HEK293 (cell line): ENCODE measurements around the gene CDK12.
A peak's percentile ranks its signal among the peaks of the same experiment; 100 is the strongest.

ENCODE experiments used
- CTCF ChIA-PET: fragments of 350-600 bp; formaldehyde crosslinking; extraction: SDS; loops from one replicate; lab custom pipeline; 2021; ENCODE audit warnings: antibody characterized with exemption; lab: Yijun Ruan, JAX
- POLR2A ChIA-PET: fragments of 300-600 bp; formaldehyde crosslinking; extraction: SDS; loops from one replicate; lab custom pipeline; 2020; ENCODE audit warnings: antibody characterized with exemption, inconsistent platforms; lab: Yijun Ruan, JAX
- H3K27ac ChIP-seq: fragments of 200-500 bp; sonication (Bioruptor generic); 2 replicates; pipeline ENCODE4 v1.5.1; 2014; ENCODE audit warnings: low read depth, low read length, control low read depth, inconsistent platforms; ENCODE audit errors: extremely low read depth
- H3K36me3 ChIP-seq, 2 experiments: fragments of 200-500 bp in 1 of 2; sonication (Bioruptor generic) in 1 of 2; 1 replicate in 1 of 2; 2 replicates in 1 of 2; pipeline ENCODE4 v1.5.1; 2014 to 2017; ENCODE audit warnings: inconsistent platforms in 2 of 2, low read length in 2 of 2; ENCODE audit not compliant: control insufficient read depth in 2 of 2, insufficient read depth in 1 of 2
- H3K4me1 ChIP-seq: fragments of 200-500 bp; sonication (Bioruptor generic); 2 replicates; pipeline ENCODE4 v1.5.1; 2014; ENCODE audit warnings: mild to moderate bottlenecking, low read length, inconsistent platforms; ENCODE audit not compliant: control insufficient read depth, insufficient read depth
- H3K4me3 ChIP-seq: 2 replicates; pipeline ENCODE4 v1.5.1; 2011; ENCODE audit warnings: low read depth, mild to moderate bottlenecking, control low read depth, low read length, moderate library complexity
- H3K9me3 ChIP-seq: fragments of 200-500 bp; sonication (Bioruptor generic); 2 replicates; pipeline ENCODE4 v1.5.1; 2014; ENCODE audit warnings: low read depth, low read length, inconsistent platforms; ENCODE audit not compliant: control insufficient read depth, insufficient read depth
- BCL11A ChIP-seq: fragments of 450-650 bp; formaldehyde crosslinking; IDR thresholded peaks from 2 replicates; pipeline ENCODE4 v1.5.1; 2016; ENCODE audit warnings: low read depth, missing biosample characterization, missing genetic modification characterization
- FEZF1 ChIP-seq: fragments of 450-650 bp; formaldehyde crosslinking; IDR thresholded peaks from 2 replicates; pipeline ENCODE4 v1.5.1; 2016; ENCODE audit warnings: missing biosample characterization, missing genetic modification characterization
- GFI1B ChIP-seq: fragments of 450-650 bp; formaldehyde crosslinking; IDR thresholded peaks from 2 replicates; pipeline ENCODE4 v1.5.1; 2016; ENCODE audit warnings: missing biosample characterization, missing genetic modification characterization
- HOXA7 ChIP-seq: sonication (generic); formaldehyde crosslinking; IDR thresholded peaks from 2 replicates; pipeline ENCODE4 v1.8.1; 2022; ENCODE audit warnings: missing genetic modification reagents, borderline replicate concordance
- IKZF3 ChIP-seq: fragments of 450-650 bp; IDR thresholded peaks from 2 replicates; pipeline ENCODE4 v1.5.0; 2018; ENCODE audit warnings: missing biosample characterization, mild to moderate bottlenecking, missing genetic modification characterization, moderate library complexity
- MZF1 ChIP-seq: fragments of 450-650 bp; formaldehyde crosslinking; IDR thresholded peaks from 2 replicates; pipeline ENCODE4 v1.5.1; 2017; ENCODE audit warnings: missing biosample characterization, missing genetic modification characterization, borderline replicate concordance
- OSR2 ChIP-seq: fragments of 450-650 bp; formaldehyde crosslinking; IDR thresholded peaks from 2 replicates; pipeline ENCODE4 v1.5.1; 2016; ENCODE audit warnings: missing biosample characterization, missing genetic modification characterization
- ZBTB17 ChIP-seq: fragments of 450-650 bp; formaldehyde crosslinking; IDR thresholded peaks from 2 replicates; pipeline ENCODE4 v1.5.1; 2016; ENCODE audit warnings: missing biosample characterization, missing genetic modification characterization
- ZEB2 ChIP-seq: fragments of 450-650 bp; formaldehyde crosslinking; IDR thresholded peaks from 2 replicates; pipeline ENCODE4 v1.5.1; 2016; ENCODE audit warnings: missing biosample characterization, missing genetic modification characterization
- ZNF184 ChIP-seq: fragments of 450-650 bp; IDR thresholded peaks from 2 replicates; pipeline ENCODE4 v1.5.1; 2018; ENCODE audit warnings: missing biosample characterization, mild to moderate bottlenecking, missing genetic modification characterization
- ZNF2 ChIP-seq: fragments of 450-650 bp; formaldehyde crosslinking; IDR thresholded peaks from 2 replicates; pipeline ENCODE4 v1.5.1; 2016; ENCODE audit warnings: missing biosample characterization, missing genetic modification characterization
- ZNF274 ChIP-seq, 2 experiments: fragments of 200-500 bp in 1 of 2; fragments of 450-650 bp in 1 of 2; sonication (Bioruptor generic) in 1 of 2; formaldehyde crosslinking in 1 of 2; IDR thresholded peaks; 2 replicates each; pipeline versions ENCODE4 v1.5.1 to v1.6.1; 2014 to 2016; ENCODE audit warnings: borderline replicate concordance in 1 of 2, inconsistent platforms in 1 of 2, low read length in 1 of 2, missing biosample characterization in 1 of 2, missing genetic modification characterization in 1 of 2
- ZNF521 ChIP-seq: fragments of 450-650 bp; formaldehyde crosslinking; IDR thresholded peaks from 2 replicates; pipeline ENCODE4 v1.5.1; 2017; ENCODE audit warnings: missing biosample characterization, mild to moderate bottlenecking, missing genetic modification characterization
- ZNF701 ChIP-seq: fragments of 450-650 bp; formaldehyde crosslinking; IDR thresholded peaks from 2 replicates; pipeline ENCODE4 v1.5.1; 2016; ENCODE audit warnings: missing biosample characterization, missing genetic modification characterization
- ZNF843 ChIP-seq: fragments of 450-650 bp; formaldehyde crosslinking; IDR thresholded peaks from 2 replicates; pipeline ENCODE4 v1.5.1; 2016; ENCODE audit warnings: missing biosample characterization, missing genetic modification characterization
- TF ChIP-seq, protein P1 (sequence below): fragments of 450-650 bp; formaldehyde crosslinking; IDR thresholded peaks from 2 replicates; pipeline ENCODE4 v1.5.1; 2016; ENCODE audit warnings: missing biosample characterization, missing genetic modification characterization
- TF ChIP-seq, protein P2 (sequence below): fragments of 450-650 bp; formaldehyde crosslinking; IDR thresholded peaks from 2 replicates; pipeline ENCODE4 v1.5.1; 2016; ENCODE audit warnings: missing biosample characterization, missing genetic modification characterization
- TF ChIP-seq, protein P3 (sequence below): fragments of 450-650 bp; formaldehyde crosslinking; IDR thresholded peaks from 2 replicates; pipeline ENCODE4 v1.5.1; 2016; ENCODE audit warnings: missing biosample characterization, missing genetic modification characterization, borderline replicate concordance
- TF ChIP-seq, protein P4 (sequence below): fragments of 450-650 bp; IDR thresholded peaks from 2 replicates; pipeline ENCODE4 v1.5.1; 2018; ENCODE audit warnings: missing biosample characterization, missing genetic modification characterization
- TF ChIP-seq, protein P5 (sequence below): fragments of 450-650 bp; formaldehyde crosslinking; IDR thresholded peaks from 2 replicates; pipeline ENCODE4 v1.5.1; 2017; ENCODE audit warnings: missing biosample characterization, missing genetic modification characterization

Gene CDK12

DNA sequence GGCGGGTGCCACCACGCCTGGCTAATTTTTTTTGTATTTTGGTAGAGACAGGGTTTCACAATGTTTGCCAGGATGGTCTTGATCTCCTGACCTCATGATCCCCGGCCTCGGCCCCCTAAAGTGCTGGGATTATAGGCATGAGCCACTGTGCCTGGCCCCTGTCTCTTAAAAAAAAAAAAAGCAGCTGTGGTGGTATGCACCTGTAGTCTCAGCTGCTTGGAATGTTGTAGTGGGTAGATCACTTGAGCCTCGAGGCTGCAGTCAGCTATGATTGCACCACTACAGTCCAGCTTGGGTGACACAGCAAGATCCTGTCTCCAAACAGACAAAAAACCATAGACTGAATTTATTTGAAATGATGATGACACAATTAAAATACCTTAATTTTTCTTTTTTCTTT is 24.3 kb downstream of the CDK12 start:
- H3K4me1 ChIP-seq: 0 out of 2 replicates have a peak, but pooled peaks cover 3% of the 10 kb centered on the region
- CTCF ChIA-PET: interaction anchor here (0.7 to 1.6 kb wide), 6 partner anchors 13 to 215 kb away, joined by 3 to 4 read pairs (median 3); no protein-coding TSS in a partner anchor
- TF ChIP-seq, protein P1, sequence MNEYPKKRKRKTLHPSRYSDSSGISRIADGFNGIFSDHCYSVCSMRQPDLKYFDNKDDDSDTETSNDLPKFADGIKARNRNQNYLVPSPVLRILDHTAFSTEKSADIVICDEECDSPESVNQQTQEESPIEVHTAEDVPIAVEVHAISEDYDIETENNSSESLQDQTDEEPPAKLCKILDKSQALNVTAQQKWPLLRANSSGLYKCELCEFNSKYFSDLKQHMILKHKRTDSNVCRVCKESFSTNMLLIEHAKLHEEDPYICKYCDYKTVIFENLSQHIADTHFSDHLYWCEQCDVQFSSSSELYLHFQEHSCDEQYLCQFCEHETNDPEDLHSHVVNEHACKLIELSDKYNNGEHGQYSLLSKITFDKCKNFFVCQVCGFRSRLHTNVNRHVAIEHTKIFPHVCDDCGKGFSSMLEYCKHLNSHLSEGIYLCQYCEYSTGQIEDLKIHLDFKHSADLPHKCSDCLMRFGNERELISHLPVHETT (tag by site-specific recombination): no peak
- TF ChIP-seq, protein P2, sequence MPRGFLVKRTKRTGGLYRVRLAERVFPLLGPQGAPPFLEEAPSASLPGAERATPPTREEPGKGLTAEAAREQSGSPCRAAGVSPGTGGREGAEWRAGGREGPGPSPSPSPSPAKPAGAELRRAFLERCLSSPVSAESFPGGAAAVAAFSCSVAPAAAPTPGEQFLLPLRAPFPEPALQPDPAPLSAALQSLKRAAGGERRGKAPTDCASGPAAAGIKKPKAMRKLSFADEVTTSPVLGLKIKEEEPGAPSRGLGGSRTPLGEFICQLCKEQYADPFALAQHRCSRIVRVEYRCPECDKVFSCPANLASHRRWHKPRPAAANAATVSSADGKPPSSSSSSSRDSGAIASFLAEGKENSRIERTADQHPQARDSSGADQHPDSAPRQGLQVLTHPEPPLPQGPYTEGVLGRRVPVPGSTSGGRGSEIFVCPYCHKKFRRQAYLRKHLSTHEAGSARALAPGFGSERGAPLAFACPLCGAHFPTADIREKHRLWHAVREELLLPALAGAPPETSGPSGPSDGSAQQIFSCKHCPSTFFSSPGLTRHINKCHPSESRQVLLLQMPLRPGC: 0 out of 2 replicates have a peak, but pooled peaks have one; percentile 19
- POLR2A ChIA-PET: interaction anchor here (0.6 to 2.2 kb wide), 8 partner anchors 10 to 85 kb away, joined by 3 to 21 read pairs (median 5); partner anchors contain the start of genes CDK12 and MED1
- H3K36me3 ChIP-seq: peaks cover 38 to 70% of the 10 kb centered on the region in 2 experiments
- H3K9me3 ChIP-seq: no peaks in the 10 kb centered on the region
- 0 out of 2 replicates have a peak overlapping the region, but pooled peaks have one; percentile 49 for H3K27ac ChIP-seq
- no peak overlapping the region for H3K4me3 ChIP-seq

DNA sequence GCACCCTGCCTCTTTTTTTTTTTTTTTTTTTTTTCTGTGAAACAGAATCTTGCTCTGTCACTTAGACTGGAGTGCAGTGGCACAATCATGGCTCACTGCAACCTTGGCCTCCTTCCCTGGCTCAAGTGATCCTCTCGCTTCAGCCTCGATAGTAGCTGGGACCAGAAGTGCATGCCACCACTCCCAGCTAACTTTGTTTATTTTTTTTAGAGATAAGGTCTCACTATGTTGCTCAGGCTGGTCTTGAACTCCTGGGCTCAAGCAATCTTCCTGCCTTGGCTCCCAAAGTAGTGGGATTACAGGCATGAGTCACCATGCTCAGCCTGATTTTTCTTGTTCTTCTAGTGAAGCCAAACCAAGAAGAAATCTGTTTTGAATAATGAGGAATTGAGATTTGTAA is 25.0 kb downstream of the CDK12 start:
- H3K36me3 ChIP-seq: peaks cover 40 to 71% of the 10 kb centered on the region in 2 experiments
- no peak overlapping the region for H3K27ac ChIP-seq
- ChIA-PET CTCF (interaction anchor here (0.6 to 1.6 kb wide), 6 partner anchors 12 to 616 kb away, joined by 3 to 4 read pairs (median 3); partner anchors contain the start of gene LASP1), POLR2A (interaction anchor here (0.9 to 2.2 kb wide), 3 partner anchors 18 to 24 kb away, joined by 4 to 21 read pairs (median 5); partner anchors contain the start of gene CDK12)
- H3K4me1 ChIP-seq: 0 out of 2 replicates have a peak, but pooled peaks cover 3% of the 10 kb centered on the region
- no peak overlapping the region for H3K4me3 ChIP-seq
- H3K9me3 ChIP-seq: no peaks in the 10 kb centered on the region
- peak; percentile 86; the same call in 1 of the 2 replicates for TF ChIP-seq GFI1B (tag by site-specific recombination)
- TF ChIP-seq, protein P3, sequence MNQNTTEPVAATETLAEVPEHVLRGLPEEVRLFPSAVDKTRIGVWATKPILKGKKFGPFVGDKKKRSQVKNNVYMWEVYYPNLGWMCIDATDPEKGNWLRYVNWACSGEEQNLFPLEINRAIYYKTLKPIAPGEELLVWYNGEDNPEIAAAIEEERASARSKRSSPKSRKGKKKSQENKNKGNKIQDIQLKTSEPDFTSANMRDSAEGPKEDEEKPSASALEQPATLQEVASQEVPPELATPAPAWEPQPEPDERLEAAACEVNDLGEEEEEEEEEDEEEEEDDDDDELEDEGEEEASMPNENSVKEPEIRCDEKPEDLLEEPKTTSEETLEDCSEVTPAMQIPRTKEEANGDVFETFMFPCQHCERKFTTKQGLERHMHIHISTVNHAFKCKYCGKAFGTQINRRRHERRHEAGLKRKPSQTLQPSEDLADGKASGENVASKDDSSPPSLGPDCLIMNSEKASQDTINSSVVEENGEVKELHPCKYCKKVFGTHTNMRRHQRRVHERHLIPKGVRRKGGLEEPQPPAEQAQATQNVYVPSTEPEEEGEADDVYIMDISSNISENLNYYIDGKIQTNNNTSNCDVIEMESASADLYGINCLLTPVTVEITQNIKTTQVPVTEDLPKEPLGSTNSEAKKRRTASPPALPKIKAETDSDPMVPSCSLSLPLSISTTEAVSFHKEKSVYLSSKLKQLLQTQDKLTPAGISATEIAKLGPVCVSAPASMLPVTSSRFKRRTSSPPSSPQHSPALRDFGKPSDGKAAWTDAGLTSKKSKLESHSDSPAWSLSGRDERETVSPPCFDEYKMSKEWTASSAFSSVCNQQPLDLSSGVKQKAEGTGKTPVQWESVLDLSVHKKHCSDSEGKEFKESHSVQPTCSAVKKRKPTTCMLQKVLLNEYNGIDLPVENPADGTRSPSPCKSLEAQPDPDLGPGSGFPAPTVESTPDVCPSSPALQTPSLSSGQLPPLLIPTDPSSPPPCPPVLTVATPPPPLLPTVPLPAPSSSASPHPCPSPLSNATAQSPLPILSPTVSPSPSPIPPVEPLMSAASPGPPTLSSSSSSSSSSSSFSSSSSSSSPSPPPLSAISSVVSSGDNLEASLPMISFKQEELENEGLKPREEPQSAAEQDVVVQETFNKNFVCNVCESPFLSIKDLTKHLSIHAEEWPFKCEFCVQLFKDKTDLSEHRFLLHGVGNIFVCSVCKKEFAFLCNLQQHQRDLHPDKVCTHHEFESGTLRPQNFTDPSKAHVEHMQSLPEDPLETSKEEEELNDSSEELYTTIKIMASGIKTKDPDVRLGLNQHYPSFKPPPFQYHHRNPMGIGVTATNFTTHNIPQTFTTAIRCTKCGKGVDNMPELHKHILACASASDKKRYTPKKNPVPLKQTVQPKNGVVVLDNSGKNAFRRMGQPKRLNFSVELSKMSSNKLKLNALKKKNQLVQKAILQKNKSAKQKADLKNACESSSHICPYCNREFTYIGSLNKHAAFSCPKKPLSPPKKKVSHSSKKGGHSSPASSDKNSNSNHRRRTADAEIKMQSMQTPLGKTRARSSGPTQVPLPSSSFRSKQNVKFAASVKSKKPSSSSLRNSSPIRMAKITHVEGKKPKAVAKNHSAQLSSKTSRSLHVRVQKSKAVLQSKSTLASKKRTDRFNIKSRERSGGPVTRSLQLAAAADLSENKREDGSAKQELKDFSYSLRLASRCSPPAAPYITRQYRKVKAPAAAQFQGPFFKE (tag by site-specific recombination): no peak
- 0 out of 2 replicates have a peak, but pooled peaks have one; percentile 21 for TF ChIP-seq ZNF184 (tag by site-specific recombination)
- TF ChIP-seq HOXA7 (CRISPR knock-in tag): no peak
- TF ChIP-seq, protein P4, sequence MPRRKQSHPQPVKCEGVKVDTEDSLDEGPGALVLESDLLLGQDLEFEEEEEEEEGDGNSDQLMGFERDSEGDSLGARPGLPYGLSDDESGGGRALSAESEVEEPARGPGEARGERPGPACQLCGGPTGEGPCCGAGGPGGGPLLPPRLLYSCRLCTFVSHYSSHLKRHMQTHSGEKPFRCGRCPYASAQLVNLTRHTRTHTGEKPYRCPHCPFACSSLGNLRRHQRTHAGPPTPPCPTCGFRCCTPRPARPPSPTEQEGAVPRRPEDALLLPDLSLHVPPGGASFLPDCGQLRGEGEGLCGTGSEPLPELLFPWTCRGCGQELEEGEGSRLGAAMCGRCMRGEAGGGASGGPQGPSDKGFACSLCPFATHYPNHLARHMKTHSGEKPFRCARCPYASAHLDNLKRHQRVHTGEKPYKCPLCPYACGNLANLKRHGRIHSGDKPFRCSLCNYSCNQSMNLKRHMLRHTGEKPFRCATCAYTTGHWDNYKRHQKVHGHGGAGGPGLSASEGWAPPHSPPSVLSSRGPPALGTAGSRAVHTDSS (tag by site-specific recombination): no peak
- peak; percentile 81 for TF ChIP-seq ZNF843 (tag by site-specific recombination)
- peak; percentile 100 for TF ChIP-seq OSR2 (tag by site-specific recombination)
- peak; percentile 94 for TF ChIP-seq ZBTB17 (tag by site-specific recombination)
- no peak for TF ChIP-seq ZNF274 (IDR thresholded peaks at IDR 0.05; ENCODE audit: low read length)
- TF ChIP-seq ZNF274 (tag by site-specific recombination; IDR thresholded peaks at IDR 0.05; ENCODE audit: borderline replicate concordance): no peak
- TF ChIP-seq, protein P5, sequence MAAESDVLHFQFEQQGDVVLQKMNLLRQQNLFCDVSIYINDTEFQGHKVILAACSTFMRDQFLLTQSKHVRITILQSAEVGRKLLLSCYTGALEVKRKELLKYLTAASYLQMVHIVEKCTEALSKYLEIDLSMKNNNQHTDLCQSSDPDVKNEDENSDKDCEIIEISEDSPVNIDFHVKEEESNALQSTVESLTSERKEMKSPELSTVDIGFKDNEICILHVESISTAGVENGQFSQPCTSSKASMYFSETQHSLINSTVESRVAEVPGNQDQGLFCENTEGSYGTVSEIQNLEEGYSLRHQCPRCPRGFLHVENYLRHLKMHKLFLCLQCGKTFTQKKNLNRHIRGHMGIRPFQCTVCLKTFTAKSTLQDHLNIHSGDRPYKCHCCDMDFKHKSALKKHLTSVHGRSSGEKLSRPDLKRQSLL: peak; percentile 73; the same call in 1 of the 2 replicates
- TF ChIP-seq IKZF3: peak; percentile 93
- TF ChIP-seq MZF1: peak; percentile 64; the same call in 1 of the 2 replicates
- peak; percentile 75 for TF ChIP-seq ZEB2 (tag by site-specific recombination)
- peak; percentile 65 for TF ChIP-seq FEZF1 (tag by site-specific recombination)
- TF ChIP-seq ZNF2 (tag by site-specific recombination): peak; percentile 89
- TF ChIP-seq ZNF701 (tag by site-specific recombination): no peak
- TF ChIP-seq BCL11A (tag by site-specific recombination): peak; percentile 92; the same call in 1 of the 2 replicates
- TF ChIP-seq ZNF521 (tag by site-specific recombination): no peak
